GM18517 (cell line): Measurements from ENCODE around the gene LRPPRC.

Source experiments
- ATAC-seq: cut with Tn5 transposase; IDR thresholded peaks from one replicate; pipeline ENCODE4 v1.9.1; 2021; ENCODE audit warnings: mild to moderate bottlenecking, moderate library complexity; ENCODE audit not compliant: unreplicated experiment

Gene LRPPRC

DNA sequence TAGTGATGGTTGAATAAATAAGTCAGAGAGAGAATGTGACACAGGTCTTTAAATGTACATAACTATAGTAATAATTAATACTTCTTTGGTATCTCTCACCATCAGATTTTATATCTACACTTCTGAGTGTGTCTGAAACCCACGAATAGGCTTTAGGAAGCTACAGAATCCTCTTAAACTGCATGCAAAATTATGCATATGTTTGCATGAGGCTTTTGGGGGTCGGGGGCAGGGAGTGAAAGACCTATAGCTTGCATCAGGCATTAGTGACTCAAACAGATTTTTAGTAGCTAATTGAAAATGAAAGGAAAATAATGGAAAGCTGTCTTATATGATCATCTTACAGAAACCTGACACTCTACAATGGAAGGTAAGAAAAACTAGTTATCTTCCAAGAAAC is 14.9 kb downstream of the LRPPRC start:
- ATAC-seq: no peak

- ATAC-seq: no peak
Observed at GRCh38 chr2:43977677-43978375, 18.0 kb downstream of the LRPPRC start.

DNA sequence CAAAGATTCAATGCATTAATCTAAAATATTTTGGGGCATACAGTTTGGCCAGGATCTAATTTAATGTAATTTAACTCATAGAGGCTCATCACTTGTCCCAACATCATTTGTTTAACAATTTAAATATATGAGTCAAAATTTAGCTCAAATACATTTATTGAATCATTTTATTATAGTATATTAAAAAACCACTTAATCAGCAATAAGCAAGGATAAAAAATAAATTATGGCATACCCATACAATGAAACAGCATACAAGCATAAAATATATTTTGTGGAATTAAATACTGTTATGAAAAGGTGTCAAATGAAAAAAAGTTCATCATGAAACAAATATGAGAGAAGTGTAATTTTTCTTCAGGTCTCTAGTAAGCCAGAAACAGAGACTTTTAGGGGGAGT is 34.9 kb downstream of the LRPPRC start:
- no peak for ATAC-seq

DNA sequence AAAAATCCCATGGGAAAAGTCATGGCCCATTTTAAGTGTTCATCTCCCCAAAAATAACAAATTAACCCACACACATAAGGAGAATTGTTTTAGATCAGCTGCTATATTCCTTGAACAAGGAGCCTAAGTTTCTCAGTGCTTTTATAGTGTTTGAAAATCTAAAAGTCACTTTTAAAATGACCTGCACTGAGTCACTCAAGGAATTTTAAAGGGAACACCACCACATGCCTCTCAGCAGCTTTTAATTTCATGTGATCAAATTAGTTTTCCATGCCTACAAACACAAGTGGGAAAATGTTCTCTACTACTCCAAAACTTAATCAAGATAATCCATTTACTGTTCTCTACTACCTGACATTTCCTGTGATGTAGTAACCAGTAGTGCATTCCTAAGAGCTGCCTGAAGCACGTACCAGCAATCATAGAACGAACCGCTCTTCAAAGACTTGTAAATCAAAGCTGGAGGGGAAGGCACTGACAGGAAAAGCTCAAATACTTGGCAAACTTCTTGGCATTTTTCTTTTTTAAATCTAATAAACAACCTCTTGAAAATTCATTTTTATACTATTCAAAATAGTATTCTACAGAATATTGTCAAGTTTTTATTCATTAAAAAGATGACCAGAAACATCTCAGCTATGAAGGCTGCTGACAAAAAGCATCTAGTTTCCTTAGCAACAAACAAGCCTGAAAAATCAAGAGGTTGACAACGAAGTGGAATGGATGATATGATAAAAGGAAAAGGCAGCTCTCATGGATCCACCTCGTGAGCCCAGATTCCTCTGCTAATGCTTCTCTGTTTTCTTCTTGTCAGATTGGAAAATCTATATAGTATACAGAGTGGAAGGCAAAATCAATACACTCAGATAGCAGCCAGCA is 37.2 kb downstream of the LRPPRC start:
- ATAC-seq: no peak

GRCh38 chr2:43950383-43951008 is 45.3 kb downstream of the LRPPRC start:
- no peak for ATAC-seq

DNA sequence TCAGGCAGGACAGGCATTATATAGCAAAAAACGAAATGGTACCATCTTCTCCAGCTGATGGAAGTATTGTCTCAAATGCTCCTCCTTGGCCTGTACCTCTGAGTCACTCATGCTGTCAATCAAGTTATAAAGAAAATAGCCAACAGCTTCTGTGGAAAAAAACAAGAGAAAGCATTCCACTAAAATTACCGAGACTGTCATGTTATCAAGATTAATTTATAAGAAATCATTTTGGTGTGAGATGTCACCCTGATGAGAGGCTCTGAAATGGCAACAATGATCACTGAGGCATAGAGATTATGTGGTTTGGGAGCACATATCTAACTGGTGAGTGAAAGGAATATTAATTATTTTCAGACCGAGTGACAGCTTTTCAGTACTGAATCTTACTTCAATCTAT is 47.4 kb downstream of the LRPPRC start:
- no peak for ATAC-seq

- no peak for ATAC-seq
Observed at GRCh38 chr2:43946685-43947084, 49.1 kb downstream of the LRPPRC start.

DNA sequence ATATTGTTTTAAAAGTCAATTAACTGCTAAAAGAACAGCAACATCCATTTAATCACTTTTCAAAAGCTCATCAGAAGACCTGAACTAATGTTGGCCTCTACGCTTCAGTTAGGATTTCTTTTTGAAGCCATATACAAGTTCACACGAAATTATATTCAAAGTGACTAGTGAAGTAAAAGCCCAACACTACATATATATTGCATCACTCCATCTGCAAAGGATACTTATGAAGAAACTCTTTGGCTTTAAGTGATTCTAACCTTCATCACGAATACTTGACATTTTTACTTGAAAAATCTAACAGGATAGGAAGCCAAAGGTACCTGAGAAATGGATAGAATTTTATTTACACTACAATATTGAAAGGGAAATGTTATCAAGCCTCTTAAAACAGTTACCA is 50.4 kb downstream of the LRPPRC start:
- no peak for ATAC-seq

DNA sequence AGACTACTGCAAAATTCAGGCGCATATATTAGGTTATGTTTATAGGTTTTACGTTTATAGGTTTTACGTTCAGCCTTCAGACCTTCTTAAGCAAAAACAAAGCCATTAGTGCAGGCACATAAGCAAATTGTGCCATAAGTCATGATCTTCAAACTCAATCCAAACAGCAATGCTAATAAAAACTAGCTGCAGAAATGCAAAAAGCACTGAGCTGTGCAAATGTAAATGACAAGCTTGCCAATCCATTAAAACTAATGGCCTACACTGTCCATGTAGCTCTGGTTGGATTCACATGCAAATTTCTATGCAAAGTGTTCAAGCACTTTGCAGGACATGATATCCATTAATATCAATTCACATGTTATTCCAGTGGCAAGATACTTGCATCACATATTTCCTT is 50.9 kb downstream of the LRPPRC start:
- ATAC-seq: no peak

DNA sequence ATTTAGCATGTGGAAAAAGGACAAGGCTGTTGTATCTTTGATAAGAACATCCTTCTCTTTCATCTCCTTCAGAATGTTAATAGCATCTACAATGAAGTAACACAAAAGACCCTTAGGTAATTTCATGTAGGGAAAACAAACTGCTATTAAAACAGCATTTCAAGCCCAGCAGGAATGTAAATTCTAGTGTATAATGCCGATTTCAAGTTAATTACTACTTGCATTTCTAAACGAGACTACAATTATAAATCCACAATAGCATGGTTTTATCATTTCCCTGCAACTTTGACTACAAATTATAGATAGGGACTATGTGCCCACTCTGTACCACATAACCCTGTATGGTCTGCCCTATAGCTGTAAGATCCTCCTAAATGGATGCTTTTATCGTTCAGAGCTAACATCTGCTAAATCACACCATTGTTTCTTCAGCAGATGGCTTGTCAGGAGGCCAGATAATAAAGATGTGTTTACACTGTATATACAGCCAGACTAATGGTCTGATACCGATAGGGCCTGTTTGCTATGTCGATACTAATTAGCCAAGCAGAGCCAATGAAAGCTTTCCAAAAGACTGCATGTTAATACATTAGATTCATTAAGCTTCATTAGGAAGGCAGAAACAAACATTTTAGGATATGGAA is 51.9 kb downstream of the LRPPRC start:
- ATAC-seq: no peak

GRCh38 chr2:43943323-43943722 is 52.5 kb downstream of the LRPPRC start:
- ATAC-seq: no peak

DNA sequence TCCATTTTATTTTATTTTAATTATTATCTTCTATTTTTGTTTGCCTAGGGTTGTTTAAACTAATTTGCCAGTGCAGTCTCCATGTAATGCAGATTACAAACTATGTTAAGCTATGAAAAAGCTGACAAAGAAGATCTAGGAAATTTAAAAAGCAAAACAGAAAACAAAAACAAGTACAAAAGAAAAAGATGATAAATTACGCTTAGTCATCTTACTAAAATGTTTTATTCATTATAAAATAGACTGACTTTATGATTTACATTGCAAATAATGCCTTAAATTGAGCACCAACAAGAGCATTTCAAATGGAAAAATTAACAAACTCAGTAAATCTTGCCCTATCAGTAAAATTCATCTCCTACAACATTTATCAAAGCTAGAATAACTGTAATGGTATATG is 52.9 kb downstream of the LRPPRC start:
- no peak for ATAC-seq

GRCh38 chr2:43941966-43942365 is 53.8 kb downstream of the LRPPRC start:
- no peak for ATAC-seq

DNA sequence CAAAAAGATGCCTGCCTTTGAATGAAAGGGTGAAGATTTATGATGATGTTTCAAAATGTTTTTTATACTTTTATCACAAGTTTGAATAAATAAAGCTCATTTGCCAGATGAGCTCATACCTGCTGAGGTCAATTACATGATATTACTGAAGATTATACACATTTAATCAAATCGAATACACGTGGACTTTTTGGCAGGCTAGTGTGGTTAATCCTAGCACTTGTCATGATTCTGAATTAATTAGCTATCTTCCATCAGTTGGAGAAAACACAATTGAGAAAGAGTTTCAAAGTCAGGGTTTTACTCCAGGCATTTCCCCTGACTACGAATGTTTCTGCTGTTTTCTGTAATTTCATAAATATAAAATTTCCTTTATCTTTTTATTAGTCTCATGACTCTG is 54.4 kb downstream of the LRPPRC start:
- no peak for ATAC-seq

- no peak for ATAC-seq
Observed at GRCh38 chr2:43939695-43940256, 56.0 kb downstream of the LRPPRC start.

DNA sequence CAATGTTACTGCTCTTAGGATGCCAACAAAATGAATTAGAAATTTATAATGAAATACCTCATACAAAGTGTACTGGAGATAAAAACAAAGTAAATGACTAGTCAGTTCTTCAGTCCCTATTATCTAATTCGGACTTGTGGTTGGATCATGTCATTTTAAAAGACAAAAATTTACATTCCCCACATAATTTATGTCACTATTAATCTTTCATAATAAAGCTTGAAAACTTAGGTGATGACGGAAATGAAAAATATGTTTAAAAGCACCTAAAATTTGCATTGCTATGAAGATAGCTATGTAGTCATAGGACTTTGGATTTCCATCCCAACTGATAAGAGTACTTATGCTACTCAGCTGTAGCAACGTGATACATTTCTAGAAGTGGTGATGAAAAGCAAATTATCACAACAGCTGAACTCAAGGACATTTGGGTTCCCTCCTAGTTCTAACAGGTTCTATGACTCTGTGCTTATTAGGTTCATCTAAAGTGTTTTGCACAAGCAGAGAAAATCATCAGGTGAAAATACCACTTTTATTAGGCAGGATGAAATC is 58.4 kb downstream of the LRPPRC start:
- no peak for ATAC-seq

- no peak for ATAC-seq
Observed at GRCh38 chr2:43934567-43934966, 61.2 kb downstream of the LRPPRC start.

DNA sequence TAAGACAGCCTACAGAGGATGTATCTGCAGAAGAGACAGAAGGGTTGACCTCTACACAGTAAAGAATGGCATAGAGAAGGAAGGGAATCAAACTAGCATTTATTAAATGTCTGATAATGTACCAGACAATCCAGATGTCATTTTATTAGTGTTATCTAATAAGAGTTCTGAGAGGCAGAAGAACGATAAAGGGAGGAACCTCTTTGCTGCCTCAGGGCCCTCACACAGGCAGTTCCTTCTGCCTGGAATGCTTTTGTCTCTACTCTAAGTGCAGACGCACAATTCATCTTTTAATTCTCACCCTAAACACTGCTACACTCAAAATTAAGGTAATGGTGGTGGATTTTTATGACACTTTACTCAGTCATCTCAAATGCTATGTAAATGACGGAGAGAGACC is 64.5 kb downstream of the LRPPRC start:
- no peak for ATAC-seq

- no peak for ATAC-seq
Observed at GRCh38 chr2:43927442-43927841, 68.3 kb downstream of the LRPPRC start.

- no peak for ATAC-seq
Observed at GRCh38 chr2:43925431-43925830, 70.4 kb downstream of the LRPPRC start.

DNA sequence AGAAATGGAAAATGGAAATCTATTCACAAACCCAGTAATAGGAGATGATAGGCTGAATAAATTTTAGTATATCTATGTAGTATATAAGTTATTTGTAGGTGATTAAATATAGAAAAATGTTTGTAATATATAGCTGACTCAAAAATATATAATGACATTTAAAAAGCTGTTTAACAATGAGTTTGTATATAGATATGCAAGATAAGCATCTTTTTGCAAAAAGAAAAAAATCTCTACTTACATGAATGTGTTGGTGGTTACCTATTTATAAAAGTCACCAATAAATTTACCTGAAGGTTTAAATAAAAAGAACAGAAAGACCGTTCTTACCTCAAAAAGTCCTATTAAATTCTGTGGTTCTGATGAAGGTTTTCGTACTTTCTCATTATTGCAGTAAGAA is 71.3 kb downstream of the LRPPRC start:
- ATAC-seq: no peak
